ENCODE data around the gene SH3GL1.

Gene SH3GL1

GRCh38 chr19:4390567-4391305 lies 9.6 kb downstream of the SH3GL1 start:
- H3K4me3 ChIP-seq (ENCODE audit: control insufficient read depth, low read depth, low read length), result no peak overlapping the region
- no peak for DNase-seq (ENCODE audit: low read depth)
- TF ChIP-seq CTCF (conservative IDR thresholded peaks at IDR 0.05; ENCODE audit: control insufficient read depth, insufficient read depth, low read depth, low read length), result no peak

GRCh38 chr19:4390017-4390566 lies 10.3 kb downstream of the SH3GL1 start:
- peak; percentile 62 for DNase-seq (ENCODE audit: low read depth)
- no peak for TF ChIP-seq CTCF (conservative IDR thresholded peaks at IDR 0.05; ENCODE audit: control insufficient read depth, insufficient read depth, low read depth, low read length)
- no peak overlapping the region for H3K4me3 ChIP-seq (ENCODE audit: control insufficient read depth, low read depth, low read length)

- TF ChIP-seq CTCF (conservative IDR thresholded peaks at IDR 0.05; ENCODE audit: control insufficient read depth, insufficient read depth, low read depth, low read length), result no peak
- no peak overlapping the region for H3K4me3 ChIP-seq (ENCODE audit: control insufficient read depth, low read depth, low read length)
- no peak for DNase-seq (ENCODE audit: low read depth)
Observed at GRCh38 chr19:4389511-4390016, 10.8 kb downstream of the SH3GL1 start.

- TF ChIP-seq CTCF (conservative IDR thresholded peaks at IDR 0.05; ENCODE audit: control insufficient read depth, insufficient read depth, low read depth, low read length), result no peak
- DNase-seq (ENCODE audit: low read depth), result no peak
- no peak overlapping the region for H3K4me3 ChIP-seq (ENCODE audit: control insufficient read depth, low read depth, low read length)
Observed at GRCh38 chr19:4389064-4389375, 11.3 kb downstream of the SH3GL1 start.

- no peak for DNase-seq (ENCODE audit: low read depth)
- H3K4me3 ChIP-seq (ENCODE audit: control insufficient read depth, low read depth, low read length), result no peak overlapping the region
- no peak for TF ChIP-seq CTCF (conservative IDR thresholded peaks at IDR 0.05; ENCODE audit: control insufficient read depth, insufficient read depth, low read depth, low read length)
Observed at GRCh38 chr19:4388337-4389063, 11.8 kb downstream of the SH3GL1 start.

- no peak overlapping the region for H3K4me3 ChIP-seq (ENCODE audit: control insufficient read depth, low read depth, low read length)
- peak; percentile 49 for TF ChIP-seq CTCF (conservative IDR thresholded peaks at IDR 0.05; ENCODE audit: control insufficient read depth, insufficient read depth, low read depth, low read length)
- peak; percentile 52 for DNase-seq (ENCODE audit: low read depth)
Observed at GRCh38 chr19:4386041-4386782, 14.1 kb downstream of the SH3GL1 start.

Data from fibroblast of mammary gland (primary cell).